Measurements from ENCODE around the gene AVPI1.
"Not testable (repeated sequence)": the region's sequence is repeated elsewhere in the genome, so short reads cannot be mapped to it uniquely, and the experiment has no call there.

AVPI1 gene

DNA sequence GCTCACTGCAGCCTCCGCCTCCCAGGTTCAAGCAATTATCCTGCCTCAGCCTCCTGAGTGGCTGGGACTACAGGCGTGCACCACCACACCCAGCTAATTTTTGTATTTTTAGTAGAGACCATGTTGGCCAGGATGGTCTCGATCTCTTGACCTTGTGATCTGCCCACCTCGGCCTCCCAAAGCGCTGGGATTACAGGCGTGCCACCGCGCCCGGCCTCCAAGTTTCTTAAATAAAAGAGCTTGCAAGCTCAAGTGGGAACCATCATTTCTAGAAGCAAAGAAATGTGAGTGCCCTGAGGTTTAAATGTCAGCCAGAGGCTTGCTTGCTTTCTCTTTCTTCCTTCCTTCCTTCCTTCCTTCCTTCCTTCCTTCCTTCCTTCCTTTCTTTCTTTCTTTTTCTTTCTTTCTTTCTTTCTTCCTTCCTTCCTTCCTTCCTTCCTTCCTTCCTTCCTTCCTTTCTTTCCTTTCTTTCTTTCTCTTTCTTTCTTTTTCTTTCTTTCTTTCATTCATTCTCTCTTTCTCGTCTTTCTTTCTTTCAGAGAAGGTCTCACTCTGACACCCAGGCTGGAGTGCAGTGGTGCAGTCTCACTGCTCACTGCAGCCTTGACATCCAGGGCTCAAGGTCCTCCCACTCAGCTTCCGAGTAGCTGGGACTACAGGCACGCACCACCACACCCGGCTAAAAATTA, 44.4 kb downstream of the AVPI1 start:
- DNase-seq (ENCODE audit: extremely low read depth in 1 of 2, low read depth in 1 of 2), result not testable (repeated sequence)

DNA sequence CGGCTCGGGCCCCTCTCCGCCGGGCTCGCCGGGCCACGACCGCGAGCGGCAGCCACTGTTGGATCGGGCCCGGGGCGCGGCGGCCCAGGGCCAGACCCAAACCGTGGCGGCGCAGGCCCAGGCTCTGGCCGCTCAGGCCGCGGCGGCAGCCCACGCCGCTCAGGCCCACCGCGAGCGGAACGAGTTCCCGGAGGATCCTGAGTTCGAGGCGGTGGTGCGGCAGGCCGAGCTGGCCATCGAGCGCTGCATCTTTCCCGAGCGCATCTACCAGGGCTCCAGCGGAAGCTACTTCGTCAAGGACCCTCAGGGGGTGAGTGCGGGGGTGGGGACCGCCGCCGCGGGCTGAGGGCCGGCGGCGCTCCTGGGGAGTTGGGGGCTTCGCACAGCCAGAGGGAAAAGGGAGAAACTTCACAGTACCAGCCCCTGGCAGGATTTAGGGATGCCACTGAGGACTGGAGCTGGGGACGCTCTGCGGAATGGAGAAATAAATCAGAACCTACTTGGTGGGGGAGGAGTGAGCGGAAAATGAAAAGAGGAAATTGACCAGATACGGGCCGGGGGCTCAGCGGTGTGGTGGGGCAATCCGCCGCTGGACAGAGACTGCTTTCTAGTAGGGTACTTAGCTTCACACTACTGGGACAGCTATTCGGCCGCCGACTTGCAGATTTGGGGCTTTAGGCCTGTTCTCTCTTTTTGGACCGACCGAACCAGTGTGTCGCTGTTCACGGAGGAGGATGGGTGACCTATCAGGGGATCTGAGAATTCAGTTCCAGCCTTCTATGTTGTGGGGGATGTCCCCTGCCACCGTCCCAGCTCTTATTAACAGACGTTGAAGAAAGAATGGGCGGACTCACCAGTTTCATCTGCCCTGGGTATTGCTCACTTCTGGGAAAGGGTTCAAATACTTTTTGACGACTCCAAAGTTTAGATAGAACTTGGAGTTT, 45.9 kb downstream of the AVPI1 start:
- DNase-seq (ENCODE audit: extremely low read depth in 1 of 2, low read depth in 1 of 2), result no peak

DNA sequence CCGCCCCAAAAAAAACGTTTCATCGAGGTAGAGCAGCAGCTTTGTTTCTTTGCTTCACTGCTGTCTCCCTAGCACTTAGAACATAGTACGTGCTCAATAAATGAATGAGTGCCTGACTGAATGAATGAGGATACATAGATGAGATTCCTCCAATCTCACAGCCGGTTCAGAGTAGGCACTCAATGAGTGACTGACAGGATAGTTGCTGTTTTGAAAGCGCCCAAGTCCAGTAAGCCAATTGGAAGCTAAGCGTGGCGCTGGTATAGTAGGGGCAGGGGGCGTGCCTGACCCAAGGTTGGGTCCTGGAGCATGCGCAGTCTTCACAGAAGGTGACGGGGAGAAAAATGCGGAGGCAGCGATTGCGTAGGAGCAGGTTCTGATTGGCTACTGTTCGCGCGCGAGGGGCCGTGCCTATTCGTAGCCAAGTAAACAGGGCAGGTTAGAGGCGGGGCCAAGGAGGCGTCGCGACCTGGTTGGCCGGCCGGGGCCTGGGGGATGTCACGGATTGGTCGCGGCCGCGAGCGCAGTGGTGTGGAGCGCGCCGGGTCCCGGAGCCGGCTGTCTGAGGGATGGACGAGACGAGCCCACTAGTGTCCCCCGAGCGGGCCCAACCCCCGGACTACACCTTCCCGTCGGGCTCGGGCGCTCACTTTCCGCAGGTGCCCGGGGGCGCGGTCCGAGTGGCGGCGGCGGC, 46.7 kb downstream of the AVPI1 start, which contains the start of gene PI4K2A:
Gene PI4K2A (plus strand): TSS at position 498 of the 694 bp plus-strand sequence. CDS start 72 bp downstream, at position 570.
- DNase-seq (ENCODE audit: extremely low read depth in 1 of 2, low read depth in 1 of 2), result peak; percentile 96 to 98

DNA sequence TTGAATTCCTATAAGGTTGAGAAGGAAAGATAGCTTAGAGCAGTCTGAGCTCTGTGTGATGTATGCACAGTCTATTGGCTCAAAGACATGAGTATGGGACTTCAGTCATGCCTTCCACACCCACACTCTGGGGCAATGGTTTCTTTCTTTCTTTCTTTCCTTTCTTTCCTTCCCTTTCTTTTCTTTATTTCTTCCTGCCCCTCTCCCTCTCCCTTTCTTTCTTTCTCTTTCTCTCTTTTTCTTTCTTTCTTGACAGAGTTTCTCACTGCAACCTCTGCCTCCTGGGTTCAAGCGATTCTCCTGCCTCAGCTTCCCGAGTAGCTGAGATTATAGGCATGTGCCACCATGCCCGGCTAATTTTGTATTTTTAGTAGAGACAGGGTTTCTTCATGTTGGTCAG, 48.0 kb downstream of the AVPI1 start:
- not testable (repeated sequence) for DNase-seq (ENCODE audit: extremely low read depth in 1 of 2, low read depth in 1 of 2)

DNA sequence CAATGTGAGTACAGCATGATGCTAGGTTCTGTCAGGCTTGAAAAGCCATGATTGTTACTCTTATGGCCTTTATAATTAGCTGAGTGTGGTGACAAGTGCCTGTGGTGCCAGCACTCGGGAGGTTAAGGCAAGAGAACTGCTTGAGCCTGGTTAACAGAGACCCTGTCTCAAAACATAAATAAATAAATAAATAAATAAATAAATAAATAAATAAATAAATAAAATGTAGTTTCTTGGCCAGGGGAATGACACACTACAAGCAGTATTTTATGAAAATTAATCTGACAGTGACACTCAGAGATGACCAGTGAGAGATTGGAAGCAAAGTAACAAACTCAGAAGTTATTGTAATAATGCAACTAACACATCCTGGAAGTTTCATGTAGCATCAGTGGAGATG, 51.5 kb downstream of the AVPI1 start:
- DNase-seq (ENCODE audit: extremely low read depth in 1 of 2, low read depth in 1 of 2), result no peak

DNA sequence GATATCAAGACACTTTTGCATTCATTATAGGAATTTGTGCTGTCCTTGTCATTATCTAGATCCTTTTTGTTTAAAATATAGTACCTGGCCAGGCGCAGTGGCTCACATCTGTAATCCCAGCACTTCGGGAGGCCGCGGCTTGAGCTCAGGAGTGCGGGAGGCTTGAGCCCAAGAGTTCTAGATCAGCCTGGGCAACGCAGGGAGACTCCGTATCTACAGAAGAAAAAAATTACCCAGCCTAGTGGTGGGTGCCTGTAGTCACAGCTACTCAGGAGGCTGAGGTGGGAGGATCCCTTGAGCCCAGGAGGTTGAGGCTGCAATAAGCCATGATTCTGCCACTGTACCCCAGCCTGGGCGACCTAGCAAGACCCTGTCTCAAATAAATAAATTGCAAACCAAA, 53.1 kb downstream of the AVPI1 start:
- DNase-seq (ENCODE audit: extremely low read depth in 1 of 2, low read depth in 1 of 2), result no peak

DNA sequence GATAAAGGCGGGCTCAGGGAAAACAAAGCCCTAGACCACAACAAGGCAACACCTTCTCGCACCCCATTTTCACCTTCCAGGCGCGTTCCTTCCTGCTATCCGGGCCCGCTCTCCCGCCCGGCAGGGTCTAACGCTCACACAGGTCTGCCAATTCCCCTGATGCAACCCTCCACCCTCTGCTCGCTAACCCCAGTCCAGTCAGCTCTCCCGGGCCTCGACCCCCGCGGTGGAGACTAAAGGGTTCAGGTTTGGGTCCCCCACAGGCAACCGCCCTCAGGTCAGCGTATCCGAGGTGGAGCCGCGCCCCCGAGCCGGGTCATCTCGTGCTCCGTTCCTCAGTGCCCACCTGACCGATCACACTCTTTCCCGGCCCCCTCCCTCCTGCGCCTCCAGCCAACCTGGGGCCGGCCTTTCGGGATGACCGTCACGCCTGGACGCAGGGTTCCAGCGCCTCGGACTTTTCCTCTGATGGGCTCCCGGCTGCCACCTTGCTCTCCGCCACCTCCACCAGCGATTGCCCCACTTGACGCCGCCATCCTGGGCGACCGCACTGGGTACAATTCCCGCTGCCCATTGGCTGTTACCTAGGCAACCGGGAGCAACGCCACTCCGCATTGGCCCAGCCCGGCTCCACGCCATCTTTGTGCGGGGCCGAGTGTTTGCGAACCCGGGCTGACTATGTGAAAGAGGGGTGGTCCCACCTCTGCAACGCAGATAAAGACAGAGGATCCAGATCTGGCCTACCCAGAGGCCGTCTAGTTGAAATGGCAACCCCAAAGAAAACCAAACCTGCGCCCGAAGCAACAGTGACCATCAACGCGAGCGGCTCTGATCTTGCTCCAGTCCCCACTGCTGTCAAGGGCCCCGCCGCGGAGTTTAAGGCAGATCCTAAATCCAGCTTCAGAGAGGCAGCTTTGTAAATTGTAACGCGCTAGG, 53.8 kb downstream of the AVPI1 start, which contains the start of gene MORN4:
Gene MORN4 (minus strand): TSS at position 552 of the 936 bp plus-strand sequence. CDS start 13,847 bp downstream, outside the sequence.
- peak; percentile 79 to 81 for DNase-seq (ENCODE audit: extremely low read depth in 1 of 2, low read depth in 1 of 2)

DNA sequence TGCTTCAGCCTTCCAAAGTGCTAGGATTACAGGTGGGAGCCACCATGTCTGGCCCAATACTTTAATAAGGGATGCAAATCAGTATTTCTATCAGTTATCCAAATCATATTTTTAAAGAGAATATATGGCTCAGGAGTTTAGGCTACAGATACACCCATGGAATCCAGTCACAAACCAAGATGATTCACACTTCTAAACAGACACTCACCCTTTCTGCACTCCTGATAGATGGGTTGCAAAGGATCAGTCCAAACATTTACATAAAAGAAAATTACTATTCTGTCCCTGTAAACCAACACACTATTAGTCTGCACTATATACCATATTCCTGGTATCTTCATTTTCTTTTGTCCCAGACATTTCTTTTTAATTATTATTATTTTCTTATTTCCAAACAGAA, 55.9 kb downstream of the AVPI1 start:
- DNase-seq (ENCODE audit: extremely low read depth in 1 of 2, low read depth in 1 of 2), result no peak

DNA sequence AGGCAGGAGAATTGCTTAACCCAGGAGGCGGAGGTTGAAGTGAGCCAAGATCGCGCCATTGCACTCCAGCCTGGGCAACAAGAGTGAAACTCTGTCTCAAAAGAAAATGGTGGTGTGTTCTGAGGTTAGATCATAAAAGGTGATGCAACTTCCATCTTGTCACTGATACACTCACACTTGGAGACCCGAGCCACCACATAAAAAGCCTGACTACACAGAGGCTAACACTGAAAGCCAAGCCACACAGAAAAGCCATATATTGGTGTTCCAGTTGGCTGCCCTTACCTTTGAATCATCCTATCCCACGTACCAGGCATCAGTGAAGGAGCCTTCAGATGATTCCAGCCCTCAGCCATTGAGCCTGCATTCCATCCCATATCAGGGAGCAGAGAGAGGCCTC, 57.8 kb downstream of the AVPI1 start:
- DNase-seq (ENCODE audit: extremely low read depth in 1 of 2, low read depth in 1 of 2), result no peak

DNA sequence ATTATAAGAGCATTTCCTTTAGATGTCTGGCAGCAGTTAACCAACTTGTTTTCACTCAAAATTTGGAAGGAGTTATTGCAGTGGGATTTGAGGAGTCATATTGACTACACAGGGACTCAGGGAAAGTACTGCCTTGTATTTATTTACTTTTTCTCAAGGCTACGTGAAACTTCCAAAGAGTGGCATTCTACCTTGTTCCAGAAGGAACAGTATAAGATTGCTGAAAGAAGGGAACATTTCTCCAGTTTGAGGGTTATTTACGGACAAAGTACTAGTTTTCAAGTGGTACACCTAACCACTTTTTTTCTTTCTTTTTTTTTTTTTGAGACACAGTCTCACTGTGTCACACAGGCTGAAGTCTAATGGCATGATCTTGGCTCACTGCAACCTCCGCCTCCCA, 58.8 kb downstream of the AVPI1 start:
- no peak for DNase-seq (ENCODE audit: extremely low read depth in 1 of 2, low read depth in 1 of 2)

DNA sequence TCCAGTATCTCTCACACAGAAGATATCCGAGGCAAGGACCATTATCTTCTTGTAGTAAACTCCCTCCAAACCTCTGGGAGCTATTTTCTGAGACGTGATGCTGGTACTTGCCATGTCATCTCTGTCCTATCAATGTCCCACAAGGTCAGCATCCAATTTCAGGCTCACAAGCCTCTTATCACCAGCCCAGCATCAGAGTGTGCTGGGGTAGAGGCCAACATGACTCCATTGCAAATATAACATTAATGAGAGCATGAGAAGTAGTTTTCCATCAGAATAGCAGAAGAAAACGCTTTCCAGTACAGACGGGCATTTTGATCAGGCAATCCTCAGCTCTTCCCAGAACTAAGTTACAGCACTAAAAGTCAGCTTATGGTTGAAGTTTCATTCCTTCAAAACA, 59.3 kb downstream of the AVPI1 start:
- no peak for DNase-seq (ENCODE audit: extremely low read depth in 1 of 2, low read depth in 1 of 2)
